Tibial nerve (tissue), 4 donors: ENCODE results near the gene GPR25.

Experiments used
- EP300 ChIP-seq, 2 donors: sonication (generic); formaldehyde crosslinking; IDR thresholded peaks; one replicate each; pipeline ENCODE4 v1.6.1; 2017; ENCODE audit warnings: antibody characterized with exemption in 2 of 2, mild to moderate bottlenecking in 1 of 2
- POLR2A ChIP-seq, 2 donors: fragments of 450-650 bp; IDR thresholded peaks; one replicate each; pipeline ENCODE4 v1.6.1; 2017; ENCODE audit warnings: antibody characterized with exemption in 2 of 2, mild to moderate bottlenecking in 2 of 2, moderate library complexity in 2 of 2
- TF ChIP-seq, protein P1 (sequence below), 5 experiments: fragments of 200-600 bp in 3 of 5; fragments of 450-650 bp in 2 of 5; sonication (generic) in 3 of 5; IDR thresholded peaks; one replicate each; pipeline ENCODE4 v1.5.1; 2016 to 2019; ENCODE audit warnings: antibody characterized with exemption in 5 of 5, mild to moderate bottlenecking in 3 of 5, moderate library complexity in 2 of 5

DNA sequence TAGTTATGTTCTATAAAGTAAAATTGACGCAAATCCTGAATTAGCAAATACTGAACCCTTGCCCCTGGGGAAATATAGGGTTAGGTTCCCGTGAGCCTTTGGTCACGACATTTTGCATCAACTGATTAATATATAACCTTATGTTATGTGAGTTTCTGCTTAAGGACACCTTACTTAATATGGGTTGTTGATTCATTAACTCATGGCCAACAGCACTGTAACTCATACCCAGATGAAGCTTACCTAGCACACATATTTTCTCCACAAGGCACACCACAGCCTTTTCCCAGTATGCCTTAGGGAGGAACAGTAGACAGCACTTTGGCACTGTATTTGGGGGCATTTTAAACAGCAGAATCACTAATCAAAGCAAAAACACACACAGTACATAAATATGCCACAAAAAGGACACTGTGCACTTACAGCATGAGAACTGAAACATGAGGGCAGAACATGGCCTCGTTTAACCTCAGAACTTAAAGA lies 37.0 kb downstream of the GPR25 start:
- TF ChIP-seq, protein P1, sequence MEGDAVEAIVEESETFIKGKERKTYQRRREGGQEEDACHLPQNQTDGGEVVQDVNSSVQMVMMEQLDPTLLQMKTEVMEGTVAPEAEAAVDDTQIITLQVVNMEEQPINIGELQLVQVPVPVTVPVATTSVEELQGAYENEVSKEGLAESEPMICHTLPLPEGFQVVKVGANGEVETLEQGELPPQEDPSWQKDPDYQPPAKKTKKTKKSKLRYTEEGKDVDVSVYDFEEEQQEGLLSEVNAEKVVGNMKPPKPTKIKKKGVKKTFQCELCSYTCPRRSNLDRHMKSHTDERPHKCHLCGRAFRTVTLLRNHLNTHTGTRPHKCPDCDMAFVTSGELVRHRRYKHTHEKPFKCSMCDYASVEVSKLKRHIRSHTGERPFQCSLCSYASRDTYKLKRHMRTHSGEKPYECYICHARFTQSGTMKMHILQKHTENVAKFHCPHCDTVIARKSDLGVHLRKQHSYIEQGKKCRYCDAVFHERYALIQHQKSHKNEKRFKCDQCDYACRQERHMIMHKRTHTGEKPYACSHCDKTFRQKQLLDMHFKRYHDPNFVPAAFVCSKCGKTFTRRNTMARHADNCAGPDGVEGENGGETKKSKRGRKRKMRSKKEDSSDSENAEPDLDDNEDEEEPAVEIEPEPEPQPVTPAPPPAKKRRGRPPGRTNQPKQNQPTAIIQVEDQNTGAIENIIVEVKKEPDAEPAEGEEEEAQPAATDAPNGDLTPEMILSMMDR (IDR thresholded peaks at IDR 0.05) = no peak
- TF ChIP-seq POLR2A (IDR thresholded peaks at IDR 0.05) = no peak
- TF ChIP-seq EP300 (IDR thresholded peaks at IDR 0.05) = no peak
